Neural cell (in vitro differentiated cells): ENCODE data around the gene CTSE. TPM values are rescaled to one million over a fixed set of nuclear protein-coding genes. Genes with fewer than 3 reads are reported as not detected.

Experiments used
- H2AFZ ChIP-seq: fragments of 200-600, 300-800 bp; sonication (generic), shearing (Covaris generic); 2 replicates; pipeline ENCODE4 v1.6.0; 2014; ENCODE audit warnings: low read depth, mild to moderate bottlenecking, antibody characterized with exemption, low read length, moderate library complexity
- H3F3A ChIP-seq: fragments of 200-600 bp; shearing (Covaris generic); 2 replicates; pipeline ENCODE4 v1.6.1; 2016; ENCODE audit warnings: mild to moderate bottlenecking, moderate library complexity, mixed read lengths, antibody characterized with exemption, low read length; ENCODE audit not compliant: insufficient read depth, poor library complexity, severe bottlenecking
- H3K27ac ChIP-seq: fragments of 200-600, 300-800 bp; sonication (generic), shearing (Covaris generic); 2 replicates; pipeline ENCODE4 v1.5.1; 2014; ENCODE audit warnings: mild to moderate bottlenecking, low read length, moderate library complexity
- H3K27me3 ChIP-seq: fragments of 300-800, 200-600 bp; sonication (generic), shearing (Covaris generic); 2 replicates; pipeline ENCODE4 v1.6.0; 2014; ENCODE audit warnings: mild to moderate bottlenecking, low read depth, low read length, moderate library complexity; ENCODE audit not compliant: insufficient read depth
- H3K36me3 ChIP-seq: fragments of 300-800, 200-600 bp; sonication (generic), shearing (Covaris generic); 2 replicates; pipeline ENCODE4 v1.5.1; 2014; ENCODE audit warnings: mild to moderate bottlenecking, antibody characterized with exemption, low read length, moderate library complexity; ENCODE audit not compliant: insufficient read depth
- H3K4me2 ChIP-seq: fragments of 300-800, 200-600 bp; sonication (generic), shearing (Covaris generic); 2 replicates; pipeline ENCODE4 v1.6.0; 2014; ENCODE audit warnings: mild to moderate bottlenecking, low read length
- H3K4me3 ChIP-seq: fragments of 300-800, 200-600 bp; sonication (generic), shearing (Covaris generic); 2 replicates; pipeline ENCODE4 v1.5.1; 2014; ENCODE audit warnings: mild to moderate bottlenecking, low read length, moderate library complexity
- H3K79me2 ChIP-seq: fragments of 200-600 bp; shearing (Covaris generic); replicated peaks from 2 replicates; pipeline ENCODE4 v1.6.0; 2014; ENCODE audit warnings: mild to moderate bottlenecking, low read length, moderate library complexity; ENCODE audit not compliant: insufficient read depth
- H3K9ac ChIP-seq: fragments of 300-800, 200-600 bp; sonication (generic), shearing (Covaris generic); 2 replicates; pipeline ENCODE4 v1.6.1; 2016; ENCODE audit warnings: mild to moderate bottlenecking, low read length, mixed read lengths
- H3K9me2 ChIP-seq: fragments of 200-600 bp; shearing (Covaris generic); 2 replicates; pipeline ENCODE4 v1.6.1; 2016; ENCODE audit warnings: mild to moderate bottlenecking, low read length, mixed read lengths; ENCODE audit not compliant: insufficient read depth
- H3K9me3 ChIP-seq: fragments of 200-600, 300-800 bp; sonication (generic), shearing (Covaris generic); 2 replicates; pipeline ENCODE4 v1.6.1; 2016; ENCODE audit warnings: mild to moderate bottlenecking, mixed run types, low read length, moderate library complexity, mixed read lengths
- H4K20me1 ChIP-seq: fragments of 200-600 bp; shearing (Covaris generic); 2 replicates; pipeline ENCODE4 v1.6.1; 2016; ENCODE audit warnings: mild to moderate bottlenecking, mixed run types; ENCODE audit not compliant: insufficient read depth
- EP300 ChIP-seq: fragments of 450-650 bp; conservative IDR thresholded peaks from 2 replicates; pipeline ENCODE4 v1.6.1; 2014; ENCODE audit warnings: antibody characterized with exemption, mild to moderate bottlenecking, moderate library complexity; ENCODE audit not compliant: poor library complexity, severe bottlenecking
- EZH2 ChIP-seq: fragments of 200-600, 300-800 bp; shearing (Covaris generic), sonication (generic); IDR thresholded peaks from 2 replicates; pipeline ENCODE4 v1.6.1; 2014; ENCODE audit warnings: antibody characterized with exemption, low read length, borderline replicate concordance, mild to moderate bottlenecking; ENCODE audit not compliant: insufficient read depth, poor library complexity, severe bottlenecking
- MXI1 ChIP-seq: fragments of 450-650 bp; conservative IDR thresholded peaks from 2 replicates; pipeline ENCODE4 v1.6.1; 2014; ENCODE audit warnings: antibody characterized with exemption, mild to moderate bottlenecking; ENCODE audit not compliant: poor library complexity, severe bottlenecking
- POLR2AphosphoS5 ChIP-seq: IDR thresholded peaks from 2 replicates; pipeline ENCODE4 v1.6.1; 2012
- RAD21 ChIP-seq: fragments of 450-650 bp; conservative IDR thresholded peaks from 2 replicates; pipeline ENCODE4 v1.6.1; 2014; ENCODE audit warnings: antibody characterized with exemption, mild to moderate bottlenecking, moderate library complexity
- SMC3 ChIP-seq: fragments of 450-650 bp; conservative IDR thresholded peaks from 2 replicates; pipeline ENCODE4 v1.6.1; 2014; ENCODE audit warnings: antibody characterized with exemption, mild to moderate bottlenecking, moderate library complexity; ENCODE audit not compliant: poor library complexity
- TAF1 ChIP-seq: IDR thresholded peaks from 2 replicates; pipeline ENCODE4 v1.6.1; 2012; ENCODE audit warnings: low read depth
- polyA plus RNA-seq: library from polyadenylated mRNA; depleted of rRNA; stranded (reverse); fragments of >200 nt; gene quantifications from 2 replicates; pipeline ENCODE4 v1.2.3, GENCODE V29; 2014
- TF ChIP-seq, protein P1 (sequence below): fragments of 450-650 bp; IDR thresholded peaks from 2 replicates; pipeline ENCODE4 v1.5.1; 2014; ENCODE audit warnings: antibody characterized with exemption, mild to moderate bottlenecking, moderate library complexity; ENCODE audit not compliant: poor library complexity, severe bottlenecking
- TF ChIP-seq, protein P2 (sequence below): IDR thresholded peaks from 2 replicates; pipeline ENCODE4 v1.6.1; 2012; ENCODE audit warnings: borderline replicate concordance

Gene CTSE
- polyA plus RNA-seq, 1 donor from 2014 or later = not detected

DNA sequence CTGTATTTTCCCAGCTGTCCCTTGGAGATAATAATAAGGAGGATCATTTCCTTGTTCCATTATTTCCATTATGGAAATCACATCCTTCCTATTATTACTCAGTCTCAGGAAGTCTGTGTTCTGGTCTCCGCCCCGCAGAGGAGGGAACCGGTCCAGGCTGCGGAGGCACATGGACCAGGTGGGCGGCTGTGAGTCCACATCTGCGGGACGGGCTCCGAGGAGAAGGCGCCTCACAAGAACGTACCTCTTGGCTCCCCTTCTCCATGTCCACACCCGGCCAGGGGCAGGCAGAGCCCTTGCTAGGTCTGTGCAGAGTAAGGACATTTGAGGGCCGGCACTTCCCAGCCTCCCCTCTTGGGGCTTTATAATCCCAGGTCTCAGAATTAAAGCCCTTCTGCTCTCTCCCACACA lies 35.1 kb downstream of the CTSE start:
- TF ChIP-seq POLR2AphosphoS5 = no peak
- no peak for TF ChIP-seq EP300
- no peak for TF ChIP-seq EZH2
- TF ChIP-seq, protein P1, sequence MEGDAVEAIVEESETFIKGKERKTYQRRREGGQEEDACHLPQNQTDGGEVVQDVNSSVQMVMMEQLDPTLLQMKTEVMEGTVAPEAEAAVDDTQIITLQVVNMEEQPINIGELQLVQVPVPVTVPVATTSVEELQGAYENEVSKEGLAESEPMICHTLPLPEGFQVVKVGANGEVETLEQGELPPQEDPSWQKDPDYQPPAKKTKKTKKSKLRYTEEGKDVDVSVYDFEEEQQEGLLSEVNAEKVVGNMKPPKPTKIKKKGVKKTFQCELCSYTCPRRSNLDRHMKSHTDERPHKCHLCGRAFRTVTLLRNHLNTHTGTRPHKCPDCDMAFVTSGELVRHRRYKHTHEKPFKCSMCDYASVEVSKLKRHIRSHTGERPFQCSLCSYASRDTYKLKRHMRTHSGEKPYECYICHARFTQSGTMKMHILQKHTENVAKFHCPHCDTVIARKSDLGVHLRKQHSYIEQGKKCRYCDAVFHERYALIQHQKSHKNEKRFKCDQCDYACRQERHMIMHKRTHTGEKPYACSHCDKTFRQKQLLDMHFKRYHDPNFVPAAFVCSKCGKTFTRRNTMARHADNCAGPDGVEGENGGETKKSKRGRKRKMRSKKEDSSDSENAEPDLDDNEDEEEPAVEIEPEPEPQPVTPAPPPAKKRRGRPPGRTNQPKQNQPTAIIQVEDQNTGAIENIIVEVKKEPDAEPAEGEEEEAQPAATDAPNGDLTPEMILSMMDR = no peak
- TF ChIP-seq TAF1 = no peak
- no peak for TF ChIP-seq MXI1
- TF ChIP-seq, protein P2, sequence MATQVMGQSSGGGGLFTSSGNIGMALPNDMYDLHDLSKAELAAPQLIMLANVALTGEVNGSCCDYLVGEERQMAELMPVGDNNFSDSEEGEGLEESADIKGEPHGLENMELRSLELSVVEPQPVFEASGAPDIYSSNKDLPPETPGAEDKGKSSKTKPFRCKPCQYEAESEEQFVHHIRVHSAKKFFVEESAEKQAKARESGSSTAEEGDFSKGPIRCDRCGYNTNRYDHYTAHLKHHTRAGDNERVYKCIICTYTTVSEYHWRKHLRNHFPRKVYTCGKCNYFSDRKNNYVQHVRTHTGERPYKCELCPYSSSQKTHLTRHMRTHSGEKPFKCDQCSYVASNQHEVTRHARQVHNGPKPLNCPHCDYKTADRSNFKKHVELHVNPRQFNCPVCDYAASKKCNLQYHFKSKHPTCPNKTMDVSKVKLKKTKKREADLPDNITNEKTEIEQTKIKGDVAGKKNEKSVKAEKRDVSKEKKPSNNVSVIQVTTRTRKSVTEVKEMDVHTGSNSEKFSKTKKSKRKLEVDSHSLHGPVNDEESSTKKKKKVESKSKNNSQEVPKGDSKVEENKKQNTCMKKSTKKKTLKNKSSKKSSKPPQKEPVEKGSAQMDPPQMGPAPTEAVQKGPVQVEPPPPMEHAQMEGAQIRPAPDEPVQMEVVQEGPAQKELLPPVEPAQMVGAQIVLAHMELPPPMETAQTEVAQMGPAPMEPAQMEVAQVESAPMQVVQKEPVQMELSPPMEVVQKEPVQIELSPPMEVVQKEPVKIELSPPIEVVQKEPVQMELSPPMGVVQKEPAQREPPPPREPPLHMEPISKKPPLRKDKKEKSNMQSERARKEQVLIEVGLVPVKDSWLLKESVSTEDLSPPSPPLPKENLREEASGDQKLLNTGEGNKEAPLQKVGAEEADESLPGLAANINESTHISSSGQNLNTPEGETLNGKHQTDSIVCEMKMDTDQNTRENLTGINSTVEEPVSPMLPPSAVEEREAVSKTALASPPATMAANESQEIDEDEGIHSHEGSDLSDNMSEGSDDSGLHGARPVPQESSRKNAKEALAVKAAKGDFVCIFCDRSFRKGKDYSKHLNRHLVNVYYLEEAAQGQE = no peak
- no peak for TF ChIP-seq RAD21
- TF ChIP-seq SMC3 = no peak
- no peak overlapping the region for H3K4me3 ChIP-seq
- H3K27ac ChIP-seq = no peak overlapping the region
- no peak overlapping the region for H3K9ac ChIP-seq
- no peaks in the 10 kb centered on the region for H3K27me3 ChIP-seq
- H2AFZ ChIP-seq = no peak overlapping the region
- H3F3A ChIP-seq = no peaks in the 10 kb centered on the region
- no peaks in the 10 kb centered on the region for H3K79me2 ChIP-seq
- no peak overlapping the region for H3K4me2 ChIP-seq
- H3K9me3 ChIP-seq = no peaks in the 10 kb centered on the region
- H3K36me3 ChIP-seq = no peaks in the 10 kb centered on the region
- no peaks in the 10 kb centered on the region for H3K9me2 ChIP-seq
- no peaks in the 10 kb centered on the region for H4K20me1 ChIP-seq

DNA sequence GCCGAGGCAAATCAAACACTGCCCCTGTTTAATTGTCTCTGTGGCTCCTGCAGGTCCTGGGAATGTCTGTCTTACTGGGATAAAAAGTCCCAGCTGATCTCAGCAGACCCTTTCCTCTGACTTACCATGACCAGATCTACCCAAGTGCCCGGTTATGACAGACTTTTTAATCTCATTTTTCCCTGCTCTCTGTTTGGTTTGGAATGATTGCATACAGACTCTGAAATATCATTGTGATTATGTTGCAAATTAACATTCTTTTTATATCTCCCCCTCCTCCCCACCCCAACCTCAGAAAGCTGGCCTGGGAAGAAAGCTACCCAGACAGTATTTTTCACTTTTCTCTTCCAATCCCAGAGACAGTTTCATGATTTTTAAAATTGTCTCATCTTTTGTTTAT lies 36.8 kb downstream of the CTSE start:
- Histone ChIP-seq H3K79me2 (no peaks in the 10 kb centered on the region), H3K27me3 (no peaks in the 10 kb centered on the region), H3K9ac (no peak overlapping the region)

More for the DNA sequence above, 36.8 kb downstream of the CTSE start:
- Histone ChIP-seq H2AFZ (no peak overlapping the region), H3K9me2 (no peaks in the 10 kb centered on the region), H3K36me3 (no peaks in the 10 kb centered on the region), H3K9me3 (no peaks in the 10 kb centered on the region), H3K4me2 (no peak overlapping the region), H3F3A (no peaks in the 10 kb centered on the region), H4K20me1 (no peaks in the 10 kb centered on the region), H3K27ac (no peak overlapping the region), H3K4me3 (no peak overlapping the region)
- no peak for TF ChIP-seq SMC3
- TF ChIP-seq RAD21 = no peak
- TF ChIP-seq, protein P2 = no peak
- no peak for TF ChIP-seq POLR2AphosphoS5
- TF ChIP-seq EZH2 = no peak
- TF ChIP-seq MXI1 = no peak
